ENCODE results near the gene CDCA4. TPM values are rescaled to one million over a fixed set of nuclear protein-coding genes. Genes with fewer than 3 reads are reported as not detected.
A peak's percentile ranks its signal among the peaks of the same experiment; 100 is the strongest.

The CDCA4 gene
- total RNA-seq, 4 donors from 2014 or later = 5.0 to 8.0 (median 6.0) TPM

DNA sequence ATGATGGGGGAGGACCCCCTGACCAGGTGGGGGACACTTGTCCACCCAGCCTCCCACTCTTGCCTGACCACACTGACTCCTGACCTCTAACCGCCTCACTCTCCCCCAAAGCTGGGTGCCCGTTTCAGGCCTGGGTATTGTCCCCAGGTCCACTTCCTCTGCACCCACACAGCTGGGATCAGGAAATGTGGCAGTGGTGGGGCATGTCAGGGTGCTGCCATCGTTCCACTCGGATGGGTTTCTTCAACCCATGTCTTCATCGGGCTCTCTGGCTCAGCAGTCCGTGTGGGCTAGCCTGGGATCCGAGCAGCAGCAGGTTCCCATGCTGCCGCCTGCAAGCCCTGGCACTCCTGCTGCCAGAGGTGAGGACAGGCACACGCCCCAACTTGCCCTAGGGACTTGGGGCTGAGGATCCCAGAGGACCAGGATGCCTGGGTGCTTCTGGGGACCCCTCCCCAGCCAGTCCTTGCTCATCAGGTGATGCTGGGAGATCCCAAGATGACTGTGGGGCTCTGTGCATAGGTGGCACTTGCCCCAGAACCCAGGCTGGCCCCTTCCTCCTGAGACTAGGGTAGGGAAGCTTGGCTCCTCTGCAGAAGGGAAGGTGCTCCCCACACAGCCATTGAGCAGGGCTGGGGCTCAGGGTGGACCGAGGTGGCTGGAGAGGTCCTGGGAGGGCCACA is 38.2 kb downstream of the CDCA4 start:
- intact Hi-C loops (cut with DNase I) = loop anchor here (2.0 kb wide), 1 partner anchor 38 kb away; the partner anchor contains the start of gene CDCA4
- DNase-seq (ENCODE audit: extremely low spot score) = no peak
- no peak overlapping the region for H3K4me3 ChIP-seq
- TF ChIP-seq, protein P1, sequence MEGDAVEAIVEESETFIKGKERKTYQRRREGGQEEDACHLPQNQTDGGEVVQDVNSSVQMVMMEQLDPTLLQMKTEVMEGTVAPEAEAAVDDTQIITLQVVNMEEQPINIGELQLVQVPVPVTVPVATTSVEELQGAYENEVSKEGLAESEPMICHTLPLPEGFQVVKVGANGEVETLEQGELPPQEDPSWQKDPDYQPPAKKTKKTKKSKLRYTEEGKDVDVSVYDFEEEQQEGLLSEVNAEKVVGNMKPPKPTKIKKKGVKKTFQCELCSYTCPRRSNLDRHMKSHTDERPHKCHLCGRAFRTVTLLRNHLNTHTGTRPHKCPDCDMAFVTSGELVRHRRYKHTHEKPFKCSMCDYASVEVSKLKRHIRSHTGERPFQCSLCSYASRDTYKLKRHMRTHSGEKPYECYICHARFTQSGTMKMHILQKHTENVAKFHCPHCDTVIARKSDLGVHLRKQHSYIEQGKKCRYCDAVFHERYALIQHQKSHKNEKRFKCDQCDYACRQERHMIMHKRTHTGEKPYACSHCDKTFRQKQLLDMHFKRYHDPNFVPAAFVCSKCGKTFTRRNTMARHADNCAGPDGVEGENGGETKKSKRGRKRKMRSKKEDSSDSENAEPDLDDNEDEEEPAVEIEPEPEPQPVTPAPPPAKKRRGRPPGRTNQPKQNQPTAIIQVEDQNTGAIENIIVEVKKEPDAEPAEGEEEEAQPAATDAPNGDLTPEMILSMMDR (IDR thresholded peaks at IDR 0.05) = no peak
- TF ChIP-seq POLR2AphosphoS5 (IDR thresholded peaks at IDR 0.05) = no peak
- TF ChIP-seq POLR2A (IDR thresholded peaks at IDR 0.05; ENCODE audit: low read depth) = no peak
- no peak for TF ChIP-seq EP300 (IDR thresholded peaks at IDR 0.05)
- no peak overlapping the region for H3K27ac ChIP-seq (replicated peaks in 1 of 4)
- no peaks in the 10 kb centered on the region for H3K27me3 ChIP-seq
- 91% methylated on average over 6 of the region's 10 CpGs for WGBS
- no peaks in the 10 kb centered on the region for H3K36me3 ChIP-seq
- H3K4me1 ChIP-seq = peaks cover 34 to 61% (median 49%) of the 10 kb centered on the region in 4 donors
- no peaks in the 10 kb centered on the region for H3K9me3 ChIP-seq

DNA sequence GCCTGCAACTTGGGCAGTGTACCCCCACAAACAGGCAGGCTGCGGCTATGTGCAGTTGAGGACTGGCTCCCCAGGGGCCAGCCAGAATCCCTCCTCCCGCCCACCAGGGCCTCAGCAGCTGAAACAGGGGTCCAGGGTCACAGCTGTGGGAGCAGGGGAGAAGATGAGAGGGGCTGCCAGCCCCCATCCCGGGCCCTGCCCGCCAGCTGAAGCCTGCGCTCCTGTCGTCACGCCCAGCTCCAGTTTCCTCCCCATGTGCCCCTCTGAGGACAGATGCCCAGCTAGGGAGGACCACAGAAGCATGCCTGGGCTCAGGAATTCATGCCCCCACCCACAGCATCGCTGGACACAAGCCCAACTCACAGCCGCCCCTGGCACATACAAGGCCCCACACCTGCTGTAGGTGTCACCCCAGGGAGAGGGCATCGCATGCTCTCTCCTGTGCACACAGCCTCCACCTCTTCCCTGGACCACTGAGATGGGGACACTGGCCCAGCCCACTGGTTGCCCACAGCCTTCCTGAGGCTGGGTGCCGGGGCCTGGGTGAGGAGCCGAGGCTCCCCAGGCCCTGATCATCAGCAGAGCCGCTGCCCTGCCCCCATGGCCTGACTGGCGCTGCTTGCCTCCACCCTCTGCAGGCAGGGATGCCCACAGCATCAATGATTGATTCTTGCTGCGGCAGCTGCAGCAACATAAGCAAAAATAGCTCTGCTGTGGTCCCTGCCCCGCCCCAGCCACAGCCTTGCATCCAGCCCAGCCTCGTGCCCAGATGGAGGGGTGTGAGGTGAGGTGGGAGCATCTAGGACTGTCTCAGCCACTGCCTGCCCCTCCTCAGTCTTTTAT is 39.0 kb downstream of the CDCA4 start:
- Histone ChIP-seq H3K36me3 (no peaks in the 10 kb centered on the region), H3K27me3 (no peaks in the 10 kb centered on the region), H3K4me1 (peaks cover 41 to 64% (median 53%) of the 10 kb centered on the region in 4 donors), H3K27ac (replicated peaks in 1 of 4) (peak overlapping the region in 1 of 4 donors; percentile 87), H3K9me3 (no peaks in the 10 kb centered on the region), H3K4me3 (no peak overlapping the region)
- no peak for DNase-seq (ENCODE audit: extremely low spot score)
- intact Hi-C loops (cut with DNase I) = loop anchor here (2.0 kb wide), 1 partner anchor 39 kb away; the partner anchor contains the start of gene CDCA4
- 74% methylated on average over 6 of the region's 17 CpGs for WGBS
- no peak for TF ChIP-seq POLR2AphosphoS5 (IDR thresholded peaks at IDR 0.05)
- no peak for TF ChIP-seq EP300 (IDR thresholded peaks at IDR 0.05)
- TF ChIP-seq POLR2A (IDR thresholded peaks at IDR 0.05; ENCODE audit: low read depth) = no peak
- TF ChIP-seq, protein P1 (IDR thresholded peaks at IDR 0.05) = no peak

DNA sequence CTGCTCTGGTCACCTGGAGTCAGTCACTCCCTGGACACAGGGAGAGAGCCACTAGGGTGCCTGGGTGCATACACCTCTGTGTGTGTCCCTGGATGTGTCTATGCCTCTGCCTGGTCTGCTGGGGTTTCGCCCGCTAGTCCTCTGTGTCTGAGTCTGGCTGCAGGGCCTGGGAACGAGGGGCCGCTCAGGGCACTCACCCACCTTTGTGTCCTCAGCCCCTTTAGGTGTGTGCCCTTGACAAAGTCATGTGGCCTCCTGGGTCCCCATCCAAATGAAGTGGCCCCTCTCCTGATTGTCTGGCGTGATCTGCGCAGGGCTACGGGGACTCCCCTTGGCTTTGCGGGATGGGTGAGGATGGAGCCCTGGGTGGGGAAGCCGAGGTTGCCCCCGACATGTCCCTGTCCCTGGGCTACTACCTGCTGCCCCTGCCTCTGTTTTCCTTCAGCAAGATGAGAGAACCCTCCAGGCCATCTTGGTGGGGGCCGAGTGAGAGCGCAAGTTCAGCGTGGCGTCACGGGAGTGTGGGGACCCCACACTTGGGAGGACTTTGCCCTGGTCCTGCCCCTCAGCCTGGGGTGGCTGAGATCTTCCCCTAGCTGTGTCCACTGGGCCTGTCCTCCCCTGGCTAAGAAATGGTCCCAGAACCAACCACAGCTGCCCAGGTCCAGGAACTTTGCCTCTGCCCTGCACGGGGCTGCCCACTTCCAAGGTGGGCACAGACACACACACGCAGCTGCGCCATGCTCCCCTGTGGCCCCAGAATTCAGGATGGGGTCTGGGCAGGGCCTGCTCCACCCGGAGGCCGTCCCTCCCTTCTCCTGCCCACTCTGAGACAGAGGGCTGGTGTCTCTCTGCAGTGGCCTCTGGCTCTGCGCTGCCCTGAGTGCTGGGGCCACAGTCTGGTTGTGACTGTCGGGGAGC is 40.0 kb downstream of the CDCA4 start:
- no peaks in the 10 kb centered on the region for H3K27me3 ChIP-seq
- H3K4me1 ChIP-seq = peaks cover 40 to 64% (median 53%) of the 10 kb centered on the region in 4 donors
- intact Hi-C loops (cut with DNase I) = no loop called here
- peak overlapping the region; percentile 76 to 92 (median 82) for H3K27ac ChIP-seq (replicated peaks in 1 of 4)
- 96% methylated on average over 10 of the region's 22 CpGs for WGBS
- no peaks in the 10 kb centered on the region for H3K36me3 ChIP-seq
- TF ChIP-seq POLR2AphosphoS5 (IDR thresholded peaks at IDR 0.05) = no peak
- TF ChIP-seq, protein P1 (IDR thresholded peaks at IDR 0.05) = no peak
- no peaks in the 10 kb centered on the region for H3K9me3 ChIP-seq
- no peak overlapping the region for H3K4me3 ChIP-seq
- no peak for DNase-seq (ENCODE audit: extremely low spot score)

DNA sequence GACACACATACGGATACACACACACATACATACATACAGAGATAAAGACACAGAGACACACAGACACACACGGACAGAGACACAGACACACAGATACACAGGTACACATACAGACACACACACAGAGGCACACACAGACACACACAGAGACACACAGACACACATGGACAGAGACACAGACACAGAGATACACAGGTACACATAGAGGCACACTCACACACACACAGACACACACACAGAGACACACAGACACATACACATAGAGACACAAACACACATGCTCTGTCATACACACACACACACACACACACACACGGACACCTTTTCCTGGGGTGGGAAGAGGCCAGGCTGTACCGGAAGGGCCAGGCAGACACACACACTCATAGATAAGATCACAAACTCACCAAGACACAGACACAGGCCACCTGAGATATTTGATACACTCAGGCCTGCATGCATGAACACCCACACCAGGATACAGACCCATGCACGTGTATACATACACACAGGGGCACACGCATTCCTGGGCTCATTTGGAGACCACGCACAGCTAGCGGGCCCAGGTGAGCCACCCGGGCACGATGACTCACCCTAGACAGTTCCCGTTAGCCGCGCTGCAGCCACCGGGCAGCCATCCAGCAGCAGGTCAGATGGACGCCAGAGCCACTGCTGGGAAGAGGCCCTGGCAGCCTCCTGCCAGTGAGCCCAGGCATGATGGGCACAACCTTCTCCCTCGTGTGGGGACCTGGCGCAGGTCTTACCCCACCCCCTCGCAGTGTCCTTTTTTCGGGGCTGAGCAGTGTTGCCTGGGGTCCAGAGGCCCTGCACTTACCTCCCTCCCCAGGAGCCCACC is 40.9 kb downstream of the CDCA4 start:
- WGBS = 69% methylated on average over 11 of the region's 19 CpGs
- TF ChIP-seq POLR2AphosphoS5 (IDR thresholded peaks at IDR 0.05) (peak; percentile 75 to 81), EP300 (IDR thresholded peaks at IDR 0.05) (peak; percentile 44)
- TF ChIP-seq, protein P1 (IDR thresholded peaks at IDR 0.05) = no peak
- intact Hi-C loops (cut with DNase I) = no loop called here
- peak overlapping the region; percentile 76 to 92 (median 82) for H3K27ac ChIP-seq (replicated peaks in 1 of 4)
- H3K4me3 ChIP-seq = no peak overlapping the region
- H3K36me3 ChIP-seq = no peaks in the 10 kb centered on the region
- DNase-seq (ENCODE audit: extremely low spot score) = no peak
- no peaks in the 10 kb centered on the region for H3K9me3 ChIP-seq
- peaks cover 48 to 69% (median 59%) of the 10 kb centered on the region in 4 donors for H3K4me1 ChIP-seq
- no peaks in the 10 kb centered on the region for H3K27me3 ChIP-seq

Measured in esophagus muscularis mucosa (tissue), 4 donors.